Measurements from ENCODE around the gene HRH2.
"Not testable (repeated sequence)": the region's sequence is repeated elsewhere in the genome, so short reads cannot be mapped to it uniquely, and the experiment has no call there.

Gene HRH2

GRCh38 chr5:175753536-175754402 is 95.9 kb downstream of the HRH2 start:
- Histone ChIP-seq H3K9me3 (ENCODE audit: low read depth, low read length) (no peaks in the 10 kb centered on the region), H3K9ac (ENCODE audit: insufficient read length) (no peak overlapping the region), H3K27ac (no peak overlapping the region), H3K36me3 (ENCODE audit: insufficient read depth, low read length) (no peaks in the 10 kb centered on the region), H3K4me3 (no peak overlapping the region)
- TF ChIP-seq FOXP2 (optimal IDR thresholded peaks at IDR 0.05; ENCODE audit: control extremely low read depth, extremely low read length, insufficient read depth) (no peak), EZH2 (IDR thresholded peaks at IDR 0.05) (no peak), POLR2AphosphoS5 (IDR thresholded peaks at IDR 0.05; ENCODE audit: borderline replicate concordance, low read depth, low read length) (no peak)
- DNase-seq (ENCODE audit: low read depth, low spot score), result no peak

GRCh38 chr5:175759991-175760390 is 102.1 kb downstream of the HRH2 start:
- not testable (repeated sequence) for H3K9ac ChIP-seq (ENCODE audit: insufficient read length); H3K36me3 ChIP-seq (ENCODE audit: insufficient read depth, low read length); H3K9me3 ChIP-seq (ENCODE audit: low read depth, low read length); H3K27ac ChIP-seq; DNase-seq (ENCODE audit: low read depth, low spot score); H3K4me3 ChIP-seq

Measured in SK-N-MC (cell line).